Neural cell (in vitro differentiated cells): Measurements from ENCODE around the gene QKI.

ENCODE experiments used
- CTCF ChIP-seq: fragments of 450-650 bp; IDR thresholded peaks from 2 replicates; pipeline ENCODE4 v1.5.1; 2014; ENCODE audit warnings: antibody characterized with exemption, mild to moderate bottlenecking, moderate library complexity; ENCODE audit not compliant: poor library complexity, severe bottlenecking
- EZH2 ChIP-seq: fragments of 200-600, 300-800 bp; shearing (Covaris generic), sonication (generic); IDR thresholded peaks from 2 replicates; pipeline ENCODE4 v1.6.1; 2014; ENCODE audit warnings: antibody characterized with exemption, low read length, borderline replicate concordance, mild to moderate bottlenecking; ENCODE audit not compliant: insufficient read depth, poor library complexity, severe bottlenecking
- REST ChIP-seq: IDR thresholded peaks from 2 replicates; pipeline ENCODE4 v1.6.1; 2012; ENCODE audit warnings: borderline replicate concordance

DNA sequence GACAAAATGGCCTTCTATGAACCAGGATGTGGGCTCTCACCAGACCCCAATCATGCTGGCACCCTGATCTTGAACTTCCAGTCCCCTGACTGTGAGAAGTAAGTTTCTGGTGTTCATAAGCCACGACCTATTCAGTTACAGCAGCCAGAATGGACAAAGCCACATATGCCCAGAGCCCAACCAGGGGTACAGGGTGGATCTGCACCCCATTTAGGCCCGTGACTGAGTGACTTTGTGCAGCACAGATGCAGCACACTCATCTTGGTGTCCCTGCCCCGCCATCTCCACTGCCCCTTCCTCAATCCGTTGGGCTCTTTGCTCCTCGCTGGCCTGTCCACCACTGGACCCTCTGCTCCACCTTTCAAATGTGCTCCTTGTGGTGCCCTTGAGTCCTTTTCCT lies 205.6 kb downstream of the QKI start:
- no peak for TF ChIP-seq CTCF
- TF ChIP-seq EZH2: no peak
- TF ChIP-seq REST: no peak
